HG02981 (cell line): ENCODE results near the gene MUC4.

Experiments
- ATAC-seq: cut with Tn5 transposase; IDR thresholded peaks from one replicate; pipeline ENCODE4 v1.9.1; 2021; ENCODE audit warnings: mild to moderate bottlenecking, moderate library complexity; ENCODE audit not compliant: unreplicated experiment

The MUC4 gene

GRCh38 chr3:195763843-195764825 lies 47.6 kb downstream of the MUC4 start:
- no peak for ATAC-seq

- ATAC-seq: no peak
Observed at GRCh38 chr3:195763076-195763830, 48.5 kb downstream of the MUC4 start.

- ATAC-seq: no peak
Observed at GRCh38 chr3:195762611-195763010, 49.1 kb downstream of the MUC4 start.

GRCh38 chr3:195762249-195762585 lies 49.5 kb downstream of the MUC4 start:
- ATAC-seq: no peak

GRCh38 chr3:195761567-195762248 lies 50.0 kb downstream of the MUC4 start:
- no peak for ATAC-seq

- no peak for ATAC-seq
Observed at GRCh38 chr3:195761123-195761566, 50.6 kb downstream of the MUC4 start.

- no peak for ATAC-seq
Observed at GRCh38 chr3:195760345-195761122, 51.2 kb downstream of the MUC4 start.

- ATAC-seq: no peak
Observed at GRCh38 chr3:195758721-195759353, 52.9 kb downstream of the MUC4 start.

GRCh38 chr3:195757827-195758226 lies 53.9 kb downstream of the MUC4 start:
- ATAC-seq: no peak

- no peak for ATAC-seq
Observed at GRCh38 chr3:195757438-195757770, 54.3 kb downstream of the MUC4 start.

- ATAC-seq: no peak
Observed at GRCh38 chr3:195755791-195756676, 55.7 kb downstream of the MUC4 start.

GRCh38 chr3:195755391-195755790 lies 56.3 kb downstream of the MUC4 start:
- no peak for ATAC-seq

GRCh38 chr3:195754906-195755305 lies 56.8 kb downstream of the MUC4 start:
- ATAC-seq: no peak

GRCh38 chr3:195754141-195754540 lies 57.6 kb downstream of the MUC4 start:
- ATAC-seq: no peak

GRCh38 chr3:195753581-195753980 lies 58.1 kb downstream of the MUC4 start:
- no peak for ATAC-seq

- no peak for ATAC-seq
Observed at GRCh38 chr3:195752546-195753331, 59.0 kb downstream of the MUC4 start.

- no peak for ATAC-seq
Observed at GRCh38 chr3:195752066-195752465, 59.7 kb downstream of the MUC4 start.

- ATAC-seq: no peak
Observed at GRCh38 chr3:195751560-195751959, 60.2 kb downstream of the MUC4 start.
